Activated CD8-positive, alpha-beta memory T cell treated with anti-CD3 and anti-CD28 coated beads, Interleukin-2, amount 50 U/mL, for 48 hours (primary cell): Measurements from ENCODE around the gene NPIPB8.
A peak's percentile ranks its signal among the peaks of the same experiment; 100 is the strongest.
"Not testable (repeated sequence)": the region's sequence is repeated elsewhere in the genome, so short reads cannot be mapped to it uniquely, and the experiment has no call there.

Source experiments
- DNase-seq: peaks from one replicate; pipeline ENCODE4 v3.0.0-alpha.2; 2020

NPIPB8 gene

DNA sequence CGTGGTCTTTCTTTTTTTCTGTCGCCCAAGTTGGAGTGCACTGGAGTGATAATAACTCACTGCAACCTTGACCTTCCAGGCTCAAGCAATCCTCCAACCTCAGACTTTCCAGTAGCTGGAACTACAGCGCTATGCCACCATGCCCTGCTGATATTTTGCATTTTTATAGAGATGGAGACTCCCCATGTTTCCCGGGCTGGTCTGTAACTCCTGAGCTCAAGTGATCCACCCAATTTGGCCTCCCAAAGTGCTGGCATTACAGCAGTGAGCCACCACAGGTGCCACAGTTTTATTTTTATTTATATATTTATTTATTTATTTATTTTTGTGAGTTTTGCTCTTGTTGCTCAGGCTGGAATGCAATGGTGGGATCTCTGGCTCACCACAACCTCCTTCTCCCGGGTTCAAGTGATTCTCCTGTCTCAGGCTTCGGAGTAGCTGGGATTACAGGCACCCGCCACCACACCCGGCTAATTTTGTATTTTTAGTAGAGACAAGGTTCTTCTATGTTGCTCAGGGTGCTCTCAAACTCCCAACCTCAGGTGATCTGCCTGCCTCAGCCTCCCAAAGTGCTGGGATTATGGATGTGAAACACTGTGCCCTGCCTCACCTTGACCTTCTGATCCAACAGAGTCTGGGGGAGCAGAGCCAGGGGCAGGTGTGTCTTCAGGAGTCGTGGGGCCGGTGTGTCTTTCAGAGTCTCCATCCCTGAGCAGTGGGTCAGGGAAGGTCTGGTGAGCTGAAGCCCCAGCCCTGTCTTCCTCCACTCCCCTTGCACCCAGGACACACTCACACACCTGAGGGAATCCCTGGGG lies 30.0 kb upstream of the NPIPB8 start:
- not testable (repeated sequence) for DNase-seq

DNA sequence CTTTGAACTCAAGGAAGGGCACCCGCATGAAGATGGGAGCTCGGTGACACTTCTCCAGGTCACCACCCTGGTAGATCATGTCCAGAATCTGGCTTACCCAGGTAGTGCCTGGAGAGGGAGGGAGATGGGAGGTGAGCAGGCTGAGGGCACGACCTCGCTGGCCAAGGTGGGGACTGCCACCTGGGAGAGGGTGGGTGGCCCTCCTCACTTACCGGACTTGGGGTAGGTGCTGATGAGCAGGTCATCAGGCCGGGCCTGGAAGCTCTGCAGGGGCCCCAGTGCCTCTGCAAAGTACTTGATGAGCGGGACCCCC lies 29.4 kb upstream of the NPIPB8 start:
- DNase-seq = peak; percentile 4

DNA sequence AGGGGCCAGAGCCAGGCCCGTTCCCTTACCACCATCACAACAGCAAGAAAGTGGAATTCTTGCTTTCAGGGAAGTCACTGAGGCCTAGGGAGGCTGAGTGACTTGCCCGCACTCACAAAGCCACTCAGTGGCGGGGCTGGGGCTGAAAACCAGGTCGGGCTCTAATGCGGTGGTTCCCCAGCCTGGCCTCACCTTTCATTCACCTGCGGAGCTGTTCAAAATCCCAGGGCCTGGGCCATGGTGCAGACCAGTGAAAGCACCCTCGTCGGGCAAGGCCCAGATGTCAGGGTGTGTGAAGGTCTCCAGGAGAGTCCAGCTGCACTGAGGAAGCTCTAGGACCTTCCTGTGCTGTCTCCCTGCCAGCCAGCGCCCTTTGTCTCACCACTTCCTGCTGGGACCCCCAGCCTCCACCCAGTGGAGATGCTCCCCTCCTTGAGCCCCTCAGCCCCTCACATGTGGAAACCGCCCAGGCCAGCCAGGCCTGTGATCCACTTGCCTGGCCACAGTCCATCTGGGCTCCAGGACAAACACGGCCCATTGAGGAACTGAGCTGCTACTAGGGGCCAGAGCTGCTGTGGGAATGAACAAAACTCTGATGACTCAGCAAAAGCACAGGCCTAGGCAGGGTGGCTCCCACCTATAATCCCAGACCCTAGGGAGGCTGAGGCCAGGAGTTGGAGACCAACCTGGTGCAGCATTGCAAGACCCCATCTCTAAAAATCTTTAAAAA lies 28.8 kb upstream of the NPIPB8 start:
- DNase-seq = peak; percentile 13

GRCh38 chr16:28609631-28610594 lies 28.0 kb upstream of the NPIPB8 start, which contains the start of gene SULT1A1:
Gene SULT1A1 (minus strand): TSS chr16:28610044. CDS start chr16:28608855, 1,189 bp downstream.
- DNase-seq = peak; percentile 47

GRCh38 chr16:28610595-28611191 lies 27.2 kb upstream of the NPIPB8 start:
- DNase-seq = no peak

- DNase-seq = not testable (repeated sequence)
Observed at GRCh38 chr16:28612359-28613280, 25.2 kb upstream of the NPIPB8 start.

DNA sequence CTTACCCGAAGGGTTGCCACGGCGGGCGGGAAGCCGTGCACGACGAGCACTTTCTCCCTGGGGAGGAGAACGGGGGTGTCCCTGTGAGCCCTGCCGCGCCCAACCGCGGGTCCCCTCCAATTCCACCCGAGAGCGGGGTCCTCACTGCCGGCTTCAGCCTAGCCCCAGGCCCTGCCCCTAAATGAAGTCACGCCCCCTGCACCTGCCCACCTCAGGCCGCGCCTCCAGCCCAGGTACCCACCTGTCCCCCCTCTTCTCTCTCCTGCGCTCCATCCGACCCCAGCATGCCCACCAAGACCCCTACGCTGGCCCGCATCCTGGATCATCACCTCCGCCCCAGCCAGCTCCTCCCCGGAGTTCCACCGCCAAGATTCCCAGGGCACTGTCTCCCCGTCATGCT lies 24.0 kb upstream of the NPIPB8 start:
- not testable (repeated sequence) for DNase-seq

DNA sequence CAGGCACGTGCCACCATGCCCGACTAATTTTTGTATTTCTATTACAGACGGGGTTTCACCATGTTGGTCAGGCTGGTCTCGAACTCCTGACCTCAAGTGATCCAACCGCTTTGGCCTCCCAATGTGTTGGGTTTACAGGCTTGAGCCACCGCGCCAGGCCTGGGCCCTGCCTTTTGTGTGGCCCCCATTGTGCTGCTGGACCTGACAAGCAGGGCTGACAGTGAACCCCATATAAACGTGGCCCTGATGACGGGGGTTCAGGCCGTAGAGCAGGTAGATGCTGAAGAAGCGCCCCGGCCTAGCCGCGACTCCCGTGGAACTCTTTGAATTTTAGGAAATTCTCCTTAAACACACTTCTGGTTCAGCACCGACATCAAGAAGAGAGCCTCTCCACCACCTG lies 23.3 kb upstream of the NPIPB8 start:
- DNase-seq = not testable (repeated sequence)

- not testable (repeated sequence) for DNase-seq
Observed at GRCh38 chr16:28615486-28616223, 22.2 kb upstream of the NPIPB8 start.

GRCh38 chr16:28616224-28616577 lies 21.7 kb upstream of the NPIPB8 start:
- DNase-seq = not testable (repeated sequence)

- no peak for DNase-seq
Observed at GRCh38 chr16:28616636-28617035, 21.2 kb upstream of the NPIPB8 start.

DNA sequence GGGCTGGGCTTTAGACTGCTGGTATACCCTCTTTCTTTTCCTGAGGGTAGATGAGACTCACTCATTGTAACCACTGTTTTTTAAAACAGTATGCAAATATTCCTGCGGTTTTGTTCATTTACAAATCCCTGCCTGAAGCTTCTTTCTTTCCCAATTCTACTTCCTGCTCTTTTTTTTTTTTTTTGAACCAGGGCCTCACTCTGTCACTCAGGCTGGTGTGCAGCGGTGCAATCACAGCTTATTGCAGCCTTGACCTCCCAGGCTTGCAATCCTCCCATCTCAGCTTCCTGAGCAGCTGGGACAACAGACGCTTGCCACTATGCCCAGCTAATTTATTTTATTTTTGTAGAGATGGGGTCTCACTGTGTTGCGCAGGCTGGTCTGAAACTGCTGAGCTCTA lies 20.0 kb upstream of the NPIPB8 start:
- DNase-seq = no peak

DNA sequence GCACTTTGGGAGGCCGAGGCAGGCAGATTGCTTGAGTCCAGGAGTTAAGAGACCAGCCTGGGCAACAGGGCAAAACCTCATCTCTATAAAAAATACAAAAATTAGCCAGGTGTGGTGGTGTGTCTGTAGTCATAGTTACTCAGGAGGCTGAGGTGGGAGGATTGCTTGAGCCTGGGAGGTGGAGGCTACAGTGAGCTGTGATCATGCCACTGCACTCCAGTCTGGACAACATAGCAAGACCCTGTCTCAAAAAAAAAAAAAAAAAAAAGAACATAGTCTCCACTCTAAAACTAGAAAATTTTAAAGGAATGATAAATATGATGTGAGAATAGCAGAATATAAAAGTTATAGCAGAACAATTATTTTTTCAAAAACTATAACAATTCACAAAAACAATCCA lies 17.5 kb upstream of the NPIPB8 start:
- not testable (repeated sequence) for DNase-seq

DNA sequence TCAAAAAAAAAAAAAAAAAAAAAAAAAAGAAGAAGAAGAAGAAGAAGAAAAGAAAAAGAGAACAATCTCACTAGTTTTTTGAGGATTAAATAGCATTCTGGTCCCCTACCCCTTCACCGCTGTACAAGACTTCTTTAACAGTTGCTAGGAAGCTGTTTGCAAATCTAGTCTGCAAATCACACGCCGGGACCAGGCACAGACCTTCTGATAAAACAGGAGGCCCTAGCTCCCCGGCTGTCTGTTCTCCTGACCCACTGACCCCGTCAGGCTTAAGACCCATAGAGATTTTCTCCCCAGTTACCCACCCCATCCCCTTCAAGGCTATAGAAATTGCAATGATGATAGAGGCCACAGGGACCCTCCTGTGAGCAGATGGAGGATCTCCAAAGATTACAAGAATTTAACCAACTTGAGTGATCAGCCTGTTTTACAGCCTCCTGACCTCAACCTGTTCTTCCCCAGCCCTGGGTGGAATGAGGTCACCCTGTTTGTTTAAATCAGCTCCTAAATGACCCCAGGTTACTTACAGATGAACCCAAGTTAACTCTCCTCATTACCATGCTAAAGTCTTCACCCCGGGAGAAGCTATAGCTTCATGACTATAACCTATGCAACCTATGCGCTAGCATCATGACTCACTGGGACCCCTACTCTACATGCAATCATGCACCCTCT lies 16.2 kb upstream of the NPIPB8 start:
- DNase-seq = no peak

DNA sequence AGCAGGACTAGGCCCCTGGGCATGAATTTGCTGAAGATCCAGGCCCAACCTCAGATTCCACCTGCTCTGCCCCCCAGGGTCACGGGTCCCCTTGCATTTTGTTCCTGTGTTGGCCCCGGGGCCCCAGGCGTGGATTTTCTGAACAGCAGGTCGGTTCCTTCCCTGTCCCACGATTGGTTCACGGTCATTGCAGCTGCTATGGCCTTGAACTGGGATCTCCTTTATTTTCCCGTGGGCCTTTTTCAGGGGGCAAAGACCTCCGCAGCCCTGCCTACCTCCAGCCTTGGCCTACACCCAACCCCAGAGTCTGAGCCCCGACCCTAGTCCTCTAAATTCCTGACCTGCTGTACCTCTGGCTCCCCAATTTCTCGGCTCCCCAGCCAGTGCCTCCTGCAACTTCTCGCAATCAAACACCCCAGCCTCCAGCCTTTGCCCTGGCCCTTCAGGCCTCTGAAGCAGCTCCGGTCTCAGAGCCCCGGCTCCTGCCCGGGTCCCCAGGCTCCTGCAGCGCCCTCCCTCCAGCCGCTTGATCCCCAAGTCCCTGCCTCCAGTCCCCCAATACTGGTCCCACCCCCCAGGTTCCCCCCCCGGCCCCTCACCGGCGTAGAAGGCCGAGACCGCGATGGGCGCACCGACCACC lies 15.2 kb upstream of the NPIPB8 start:
- not testable (repeated sequence) for DNase-seq

- DNase-seq = peak; percentile 86
Observed at GRCh38 chr16:28623172-28623711, 14.6 kb upstream of the NPIPB8 start.

- DNase-seq = not testable (repeated sequence)
Observed at GRCh38 chr16:28630905-28631304, 7.0 kb upstream of the NPIPB8 start.

DNA sequence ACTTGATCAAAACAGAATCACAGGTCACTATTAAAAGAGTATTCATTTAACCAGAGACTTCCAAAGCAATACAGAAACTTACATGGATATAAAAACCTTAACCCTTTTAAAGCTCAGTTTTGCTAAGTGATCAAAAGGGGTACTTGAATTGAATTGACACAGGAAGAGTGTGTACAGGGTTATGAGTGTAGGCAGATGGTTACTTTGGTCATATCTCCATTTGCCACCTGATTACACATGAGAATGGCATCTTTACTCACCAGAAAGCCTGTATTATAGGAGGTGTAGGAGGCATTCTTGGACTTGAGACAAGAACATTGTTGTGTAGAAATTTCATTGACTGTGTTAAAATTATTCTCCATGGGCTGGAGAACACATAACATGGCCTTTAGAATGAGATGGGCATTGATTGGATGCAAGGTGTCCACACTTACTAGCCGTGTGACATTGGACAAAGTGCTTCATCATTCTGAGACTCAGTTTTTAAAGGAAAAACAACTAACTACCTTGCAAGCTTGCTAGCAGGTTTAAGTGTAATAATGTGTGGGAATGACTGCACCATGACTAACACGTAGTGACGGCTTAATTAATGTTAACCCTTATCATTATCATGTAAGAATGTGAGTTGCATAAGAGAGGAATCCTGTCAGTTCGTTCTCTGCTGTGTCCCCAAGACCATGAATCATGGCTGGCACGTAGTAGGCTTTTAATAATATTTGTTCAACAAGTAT lies 1.6 kb upstream of the NPIPB8 start:
- DNase-seq = not testable (repeated sequence)

DNA sequence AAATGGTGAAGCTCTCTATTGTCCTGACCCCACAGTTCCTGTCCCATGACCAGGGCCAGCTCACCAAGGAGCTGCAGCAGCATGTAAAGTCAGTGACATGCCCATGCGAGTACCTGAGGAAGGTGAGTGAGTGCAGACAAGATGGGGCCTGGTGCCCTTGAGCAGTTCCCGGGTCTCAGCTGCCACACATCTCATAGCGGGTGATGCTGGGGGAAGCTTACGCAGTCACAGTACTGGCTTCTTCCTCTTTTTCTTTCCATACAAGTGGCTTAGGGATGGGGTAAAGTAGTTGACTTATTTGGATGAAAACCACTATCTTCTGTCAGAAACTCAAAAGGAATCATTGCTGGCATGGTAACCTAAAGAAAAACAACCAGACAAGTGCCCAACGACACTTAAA lies 494 bp downstream of the NPIPB8 start:
- not testable (repeated sequence) for DNase-seq
